ENCODE data around the gene TCN2. TPM values are rescaled to one million over a fixed set of nuclear protein-coding genes. Genes with fewer than 3 reads are reported as not detected.

Gene TCN2
- total RNA-seq, 1 experiment from 2014 or later, result 2.2 TPM

GRCh38 chr22:30578481-30578880 lies 28.5 kb upstream of the TCN2 start:
- Histone ChIP-seq H3K36me3 (ENCODE audit: control insufficient read depth in 1 of 2, insufficient read depth in 2 of 2, low read length in 2 of 2) (peaks cover 42 to 73% of the 10 kb centered on the region in 2 experiments; a peak in 3 of 4 replicates), H2AFZ (ENCODE audit: low read depth, low read length, poor library complexity, severe bottlenecking) (no peak overlapping the region), H3K27ac (ENCODE audit: low read depth, low read length) (no peak overlapping the region), H3K4me1 (ENCODE audit: control insufficient read depth in 1 of 2, insufficient read depth in 2 of 2, low read length in 2 of 2) (peaks cover 4 to 8% of the 10 kb centered on the region in 2 experiments; a peak in 3 of 4 replicates), H3K9me3 (ENCODE audit: control insufficient read depth in 1 of 2, insufficient read depth in 1 of 2, low read depth in 1 of 2, low read length in 2 of 2) (no peaks in the 10 kb centered on the region), H3K27me3 (ENCODE audit: insufficient read depth, low read length) (no peaks in the 10 kb centered on the region), H3K79me2 (ENCODE audit: insufficient read depth, low read length) (peaks cover 10% of the 10 kb centered on the region; the same call in 1 of the 2 replicates), H3K4me2 (ENCODE audit: low read length) (no peak overlapping the region), H3K9ac (ENCODE audit: low read length) (no peak overlapping the region), H3K4me3 (replicated peaks in 1 of 2; ENCODE audit: low read depth in 1 of 2, low read length in 2 of 2) (no peak overlapping the region), H3K9me2 (ENCODE audit: insufficient read depth) (no peaks in the 10 kb centered on the region), H4K20me1 (ENCODE audit: insufficient read depth) (no peaks in the 10 kb centered on the region)
- TF ChIP-seq RAD21 (IDR thresholded peaks at IDR 0.05; ENCODE audit: low read depth) (no peak), ZNF274 (IDR thresholded peaks at IDR 0.05; ENCODE audit: low read depth, low read length) (no peak), EGR1 (IDR thresholded peaks at IDR 0.05; ENCODE audit: low read depth) (no peak), CBX3 (IDR thresholded peaks at IDR 0.05; ENCODE audit: low read depth) (no peak), ELF1 (IDR thresholded peaks at IDR 0.05; ENCODE audit: borderline replicate concordance, low read depth) (no peak)
- TF ChIP-seq, protein P1, sequence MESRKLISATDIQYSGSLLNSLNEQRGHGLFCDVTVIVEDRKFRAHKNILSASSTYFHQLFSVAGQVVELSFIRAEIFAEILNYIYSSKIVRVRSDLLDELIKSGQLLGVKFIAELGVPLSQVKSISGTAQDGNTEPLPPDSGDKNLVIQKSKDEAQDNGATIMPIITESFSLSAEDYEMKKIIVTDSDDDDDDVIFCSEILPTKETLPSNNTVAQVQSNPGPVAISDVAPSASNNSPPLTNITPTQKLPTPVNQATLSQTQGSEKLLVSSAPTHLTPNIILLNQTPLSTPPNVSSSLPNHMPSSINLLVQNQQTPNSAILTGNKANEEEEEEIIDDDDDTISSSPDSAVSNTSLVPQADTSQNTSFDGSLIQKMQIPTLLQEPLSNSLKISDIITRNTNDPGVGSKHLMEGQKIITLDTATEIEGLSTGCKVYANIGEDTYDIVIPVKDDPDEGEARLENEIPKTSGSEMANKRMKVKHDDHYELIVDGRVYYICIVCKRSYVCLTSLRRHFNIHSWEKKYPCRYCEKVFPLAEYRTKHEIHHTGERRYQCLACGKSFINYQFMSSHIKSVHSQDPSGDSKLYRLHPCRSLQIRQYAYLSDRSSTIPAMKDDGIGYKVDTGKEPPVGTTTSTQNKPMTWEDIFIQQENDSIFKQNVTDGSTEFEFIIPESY (IDR thresholded peaks at IDR 0.05; ENCODE audit: extremely low read depth, insufficient replicate concordance, low read length), result no peak
- no TSS peak for BruUV-seq (replicated peaks)
- ChIA-PET CTCF (no interaction called here), RAD21 (ENCODE audit: low non-redundant PET in 1 of 2, low total read pairs in 2 of 2, uncharacterized antibody in 2 of 2, unreplicated experiment in 2 of 2) (no interaction called here), POLR2A (no interaction called here)
- DNase-seq (ENCODE audit: low read depth, low spot score), result no peak
- ATAC-seq, result no peak
- intact Hi-C loops (cut with micrococcal nuclease), result no loop called here

- intact Hi-C loops (cut with micrococcal nuclease), result no loop called here
- no peak overlapping the region for H3K27ac ChIP-seq (ENCODE audit: low read depth, low read length)
- no peaks in the 10 kb centered on the region for H3K9me3 ChIP-seq (ENCODE audit: control insufficient read depth in 1 of 2, insufficient read depth in 1 of 2, low read depth in 1 of 2, low read length in 2 of 2)
- BruUV-seq (replicated peaks), result no TSS peak
- no peak overlapping the region for H3K4me3 ChIP-seq (replicated peaks in 1 of 2; ENCODE audit: low read depth in 1 of 2, low read length in 2 of 2)
- CTCF ChIA-PET, result no interaction called here
- no peak overlapping the region for H2AFZ ChIP-seq (ENCODE audit: low read depth, low read length, poor library complexity, severe bottlenecking)
- no peaks in the 10 kb centered on the region for H3K9me2 ChIP-seq (ENCODE audit: insufficient read depth)
- H4K20me1 ChIP-seq (ENCODE audit: insufficient read depth), result no peaks in the 10 kb centered on the region
- RAD21 ChIA-PET (ENCODE audit: low non-redundant PET in 1 of 2, low total read pairs in 2 of 2, uncharacterized antibody in 2 of 2, unreplicated experiment in 2 of 2), result no interaction called here
- no peaks in the 10 kb centered on the region for H3K4me1 ChIP-seq (ENCODE audit: control insufficient read depth in 1 of 2, insufficient read depth in 2 of 2, low read length in 2 of 2)
- no peaks in the 10 kb centered on the region for H3K27me3 ChIP-seq (ENCODE audit: insufficient read depth, low read length)
- H3K9ac ChIP-seq (ENCODE audit: low read length), result no peak overlapping the region
- peaks cover 53 to 88% of the 10 kb centered on the region in 2 experiments for H3K36me3 ChIP-seq (ENCODE audit: control insufficient read depth in 1 of 2, insufficient read depth in 2 of 2, low read length in 2 of 2)
- DNase-seq (ENCODE audit: low read depth, low spot score), result no peak
- H3K4me2 ChIP-seq (ENCODE audit: low read length), result no peak overlapping the region
- ATAC-seq, result no peak
- POLR2A ChIA-PET, result no interaction called here
- peaks cover 30% of the 10 kb centered on the region; the same call in 1 of the 2 replicates for H3K79me2 ChIP-seq (ENCODE audit: insufficient read depth, low read length)
- no peak for TF ChIP-seq SRF (IDR thresholded peaks at IDR 0.05; ENCODE audit: low read depth)
- TF ChIP-seq, protein P2, sequence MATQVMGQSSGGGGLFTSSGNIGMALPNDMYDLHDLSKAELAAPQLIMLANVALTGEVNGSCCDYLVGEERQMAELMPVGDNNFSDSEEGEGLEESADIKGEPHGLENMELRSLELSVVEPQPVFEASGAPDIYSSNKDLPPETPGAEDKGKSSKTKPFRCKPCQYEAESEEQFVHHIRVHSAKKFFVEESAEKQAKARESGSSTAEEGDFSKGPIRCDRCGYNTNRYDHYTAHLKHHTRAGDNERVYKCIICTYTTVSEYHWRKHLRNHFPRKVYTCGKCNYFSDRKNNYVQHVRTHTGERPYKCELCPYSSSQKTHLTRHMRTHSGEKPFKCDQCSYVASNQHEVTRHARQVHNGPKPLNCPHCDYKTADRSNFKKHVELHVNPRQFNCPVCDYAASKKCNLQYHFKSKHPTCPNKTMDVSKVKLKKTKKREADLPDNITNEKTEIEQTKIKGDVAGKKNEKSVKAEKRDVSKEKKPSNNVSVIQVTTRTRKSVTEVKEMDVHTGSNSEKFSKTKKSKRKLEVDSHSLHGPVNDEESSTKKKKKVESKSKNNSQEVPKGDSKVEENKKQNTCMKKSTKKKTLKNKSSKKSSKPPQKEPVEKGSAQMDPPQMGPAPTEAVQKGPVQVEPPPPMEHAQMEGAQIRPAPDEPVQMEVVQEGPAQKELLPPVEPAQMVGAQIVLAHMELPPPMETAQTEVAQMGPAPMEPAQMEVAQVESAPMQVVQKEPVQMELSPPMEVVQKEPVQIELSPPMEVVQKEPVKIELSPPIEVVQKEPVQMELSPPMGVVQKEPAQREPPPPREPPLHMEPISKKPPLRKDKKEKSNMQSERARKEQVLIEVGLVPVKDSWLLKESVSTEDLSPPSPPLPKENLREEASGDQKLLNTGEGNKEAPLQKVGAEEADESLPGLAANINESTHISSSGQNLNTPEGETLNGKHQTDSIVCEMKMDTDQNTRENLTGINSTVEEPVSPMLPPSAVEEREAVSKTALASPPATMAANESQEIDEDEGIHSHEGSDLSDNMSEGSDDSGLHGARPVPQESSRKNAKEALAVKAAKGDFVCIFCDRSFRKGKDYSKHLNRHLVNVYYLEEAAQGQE (IDR thresholded peaks at IDR 0.05; ENCODE audit: low read depth), result no peak
- no peak for TF ChIP-seq ZFX (IDR thresholded peaks at IDR 0.05)
- no peak for TF ChIP-seq POLR2A (IDR thresholded peaks at IDR 0.05; ENCODE audit: borderline replicate concordance, extremely low read depth, insufficient read depth, insufficient read length)
- TF ChIP-seq, protein P1 (IDR thresholded peaks at IDR 0.05; ENCODE audit: extremely low read depth, insufficient replicate concordance, low read length), result no peak
- no peak for TF ChIP-seq POLR2AphosphoS5 (IDR thresholded peaks at IDR 0.05; ENCODE audit: low read depth, low read length)
- no peak for TF ChIP-seq SIN3A (IDR thresholded peaks at IDR 0.05; ENCODE audit: low read depth)
- TF ChIP-seq FOSL1 (IDR thresholded peaks at IDR 0.05; ENCODE audit: low read depth), result no peak
- no peak for TF ChIP-seq EZH2 (IDR thresholded peaks at IDR 0.05)
- no peak for TF ChIP-seq CBX3 (IDR thresholded peaks at IDR 0.05; ENCODE audit: low read depth)
Measured at GRCh38 chr22:30580896-30581295, 26.1 kb upstream of the TCN2 start.

Measured in HCT116 (cell line).